ENCODE measurements around the gene ACRV1.

Gene ACRV1

GRCh38 chr11:125667151-125667550 is 13.5 kb downstream of the ACRV1 start:
- Histone ChIP-seq H3K9me3 (replicated peaks; ENCODE audit: insufficient read depth, low read length) (no peaks in the 10 kb centered on the region), H3K9me2 (replicated peaks; ENCODE audit: insufficient read depth, low read length) (no peaks in the 10 kb centered on the region), H3K27ac (ENCODE audit: low read length) (no peak overlapping the region), H3K4me2 (ENCODE audit: low read depth, low read length) (no peak overlapping the region), H4K20me1 (ENCODE audit: insufficient read depth, low read length) (no peaks in the 10 kb centered on the region), H3K36me3 (replicated peaks; ENCODE audit: insufficient read depth, low read length) (no peaks in the 10 kb centered on the region; the same call in 1 of the 2 replicates), H3K79me2 (ENCODE audit: low read length) (peaks cover 21% of the 10 kb centered on the region), H3K4me3 (ENCODE audit: low read length) (no peak overlapping the region), H2AFZ (ENCODE audit: low read length) (no peak overlapping the region), H3K4me1 (ENCODE audit: low read length) (no peaks in the 10 kb centered on the region), H3K9ac (ENCODE audit: low read length) (no peak overlapping the region), H3K27me3 (replicated peaks; ENCODE audit: insufficient read depth, low read length) (no peaks in the 10 kb centered on the region), H3F3A (ENCODE audit: insufficient read depth, low read length) (no peaks in the 10 kb centered on the region)
- TF ChIP-seq EZH2phosphoT487 (IDR thresholded peaks at IDR 0.05; ENCODE audit: low read length) (no peak), EZH2 (optimal IDR thresholded peaks at IDR 0.05; ENCODE audit: low read depth, low read length) (no peak)
- TF ChIP-seq, protein P1, sequence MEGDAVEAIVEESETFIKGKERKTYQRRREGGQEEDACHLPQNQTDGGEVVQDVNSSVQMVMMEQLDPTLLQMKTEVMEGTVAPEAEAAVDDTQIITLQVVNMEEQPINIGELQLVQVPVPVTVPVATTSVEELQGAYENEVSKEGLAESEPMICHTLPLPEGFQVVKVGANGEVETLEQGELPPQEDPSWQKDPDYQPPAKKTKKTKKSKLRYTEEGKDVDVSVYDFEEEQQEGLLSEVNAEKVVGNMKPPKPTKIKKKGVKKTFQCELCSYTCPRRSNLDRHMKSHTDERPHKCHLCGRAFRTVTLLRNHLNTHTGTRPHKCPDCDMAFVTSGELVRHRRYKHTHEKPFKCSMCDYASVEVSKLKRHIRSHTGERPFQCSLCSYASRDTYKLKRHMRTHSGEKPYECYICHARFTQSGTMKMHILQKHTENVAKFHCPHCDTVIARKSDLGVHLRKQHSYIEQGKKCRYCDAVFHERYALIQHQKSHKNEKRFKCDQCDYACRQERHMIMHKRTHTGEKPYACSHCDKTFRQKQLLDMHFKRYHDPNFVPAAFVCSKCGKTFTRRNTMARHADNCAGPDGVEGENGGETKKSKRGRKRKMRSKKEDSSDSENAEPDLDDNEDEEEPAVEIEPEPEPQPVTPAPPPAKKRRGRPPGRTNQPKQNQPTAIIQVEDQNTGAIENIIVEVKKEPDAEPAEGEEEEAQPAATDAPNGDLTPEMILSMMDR (IDR thresholded peaks at IDR 0.05; ENCODE audit: low read length) = no peak
- no peak for DNase-seq

DNA sequence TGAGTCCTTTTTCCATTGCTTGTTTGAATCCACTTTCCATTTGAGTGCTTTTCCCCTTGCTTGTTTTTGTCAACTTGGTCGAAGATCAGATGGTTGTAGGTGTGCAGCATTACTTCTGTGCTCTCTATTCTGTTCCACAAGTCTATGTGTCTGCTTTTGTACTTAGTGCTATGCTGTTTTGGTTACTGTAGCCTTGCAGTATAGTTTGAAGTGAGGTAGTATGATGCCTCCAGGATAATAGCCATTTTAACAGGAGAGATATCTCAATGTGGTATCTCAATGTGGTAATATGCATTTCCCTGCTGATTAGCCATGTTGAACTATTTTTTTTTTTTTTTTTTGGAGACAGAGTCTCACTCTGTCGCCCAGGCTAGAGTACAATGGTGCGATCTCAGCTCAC is 16.7 kb downstream of the ACRV1 start:
- Histone ChIP-seq H3K9me3 (replicated peaks; ENCODE audit: insufficient read depth, low read length) (no peaks in the 10 kb centered on the region), H3K27ac (ENCODE audit: low read length) (no peak overlapping the region), H3K4me3 (ENCODE audit: low read length) (no peak overlapping the region), H3K9ac (ENCODE audit: low read length) (no peak overlapping the region), H3K4me1 (ENCODE audit: low read length) (no peaks in the 10 kb centered on the region), H3F3A (ENCODE audit: insufficient read depth, low read length) (no peaks in the 10 kb centered on the region), H4K20me1 (ENCODE audit: insufficient read depth, low read length) (0 out of 2 replicates have a peak, but pooled peaks cover 3% of the 10 kb centered on the region), H2AFZ (ENCODE audit: low read length) (no peak overlapping the region), H3K79me2 (ENCODE audit: low read length) (peaks cover 21% of the 10 kb centered on the region), H3K9me2 (replicated peaks; ENCODE audit: insufficient read depth, low read length) (no peaks in the 10 kb centered on the region), H3K4me2 (ENCODE audit: low read depth, low read length) (no peak overlapping the region), H3K27me3 (replicated peaks; ENCODE audit: insufficient read depth, low read length) (no peaks in the 10 kb centered on the region), H3K36me3 (replicated peaks; ENCODE audit: insufficient read depth, low read length) (no peaks in the 10 kb centered on the region; the same call in 1 of the 2 replicates)
- DNase-seq = no peak
- TF ChIP-seq, protein P1 (IDR thresholded peaks at IDR 0.05; ENCODE audit: low read length) = no peak
- no peak for TF ChIP-seq EZH2 (optimal IDR thresholded peaks at IDR 0.05; ENCODE audit: low read depth, low read length)
- no peak for TF ChIP-seq EZH2phosphoT487 (IDR thresholded peaks at IDR 0.05; ENCODE audit: low read length)

GRCh38 chr11:125662689-125663088 is 18.0 kb downstream of the ACRV1 start:
- H3K4me1 ChIP-seq (ENCODE audit: low read length) = no peaks in the 10 kb centered on the region
- H3K9me3 ChIP-seq (replicated peaks; ENCODE audit: insufficient read depth, low read length) = no peaks in the 10 kb centered on the region
- H4K20me1 ChIP-seq (ENCODE audit: insufficient read depth, low read length) = 0 out of 2 replicates have a peak, but pooled peaks cover 3% of the 10 kb centered on the region
- peaks cover 21% of the 10 kb centered on the region for H3K79me2 ChIP-seq (ENCODE audit: low read length)
- H3K4me2 ChIP-seq (ENCODE audit: low read depth, low read length) = no peak overlapping the region
- H3K36me3 ChIP-seq (replicated peaks; ENCODE audit: insufficient read depth, low read length) = no peaks in the 10 kb centered on the region; the same call in 1 of the 2 replicates
- H2AFZ ChIP-seq (ENCODE audit: low read length) = no peak overlapping the region
- no peak overlapping the region for H3K27ac ChIP-seq (ENCODE audit: low read length)
- H3F3A ChIP-seq (ENCODE audit: insufficient read depth, low read length) = no peaks in the 10 kb centered on the region
- no peak overlapping the region for H3K4me3 ChIP-seq (ENCODE audit: low read length)
- no peak for DNase-seq
- H3K9me2 ChIP-seq (replicated peaks; ENCODE audit: insufficient read depth, low read length) = no peaks in the 10 kb centered on the region
- H3K9ac ChIP-seq (ENCODE audit: low read length) = no peak overlapping the region
- H3K27me3 ChIP-seq (replicated peaks; ENCODE audit: insufficient read depth, low read length) = no peaks in the 10 kb centered on the region
- no peak for TF ChIP-seq EZH2phosphoT487 (IDR thresholded peaks at IDR 0.05; ENCODE audit: low read length)
- no peak for TF ChIP-seq EZH2 (optimal IDR thresholded peaks at IDR 0.05; ENCODE audit: low read depth, low read length)
- TF ChIP-seq, protein P1 (IDR thresholded peaks at IDR 0.05; ENCODE audit: low read length) = no peak

All from MM.1S (cell line).